ENCODE data around the gene ZFYVE21.

DNA sequence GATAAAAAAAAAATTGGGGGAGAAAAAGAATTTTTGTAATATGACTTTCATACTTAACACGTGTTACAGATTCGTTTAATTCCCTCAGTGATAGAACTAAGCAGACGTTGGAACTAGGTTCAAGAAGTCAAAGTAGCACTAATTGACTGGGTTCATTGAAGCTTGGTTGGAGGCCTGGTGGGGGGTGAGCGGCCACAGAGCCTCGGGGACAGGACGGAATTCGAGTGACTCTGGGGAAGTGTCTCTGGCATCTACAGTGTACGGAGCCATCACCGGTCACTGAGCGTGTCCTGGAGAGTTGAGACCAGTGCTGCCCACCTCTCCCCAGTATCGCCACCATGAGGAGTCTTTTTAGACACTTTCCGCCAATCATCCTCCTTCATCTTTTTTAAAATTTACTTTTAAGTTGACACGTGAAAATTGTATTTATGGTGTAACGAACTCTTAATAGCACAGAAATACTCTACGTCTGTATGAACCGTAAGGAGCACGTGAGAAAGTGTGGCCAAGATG, 1.3 kb downstream of the ZFYVE21 start:
- TF ChIP-seq, protein P1, sequence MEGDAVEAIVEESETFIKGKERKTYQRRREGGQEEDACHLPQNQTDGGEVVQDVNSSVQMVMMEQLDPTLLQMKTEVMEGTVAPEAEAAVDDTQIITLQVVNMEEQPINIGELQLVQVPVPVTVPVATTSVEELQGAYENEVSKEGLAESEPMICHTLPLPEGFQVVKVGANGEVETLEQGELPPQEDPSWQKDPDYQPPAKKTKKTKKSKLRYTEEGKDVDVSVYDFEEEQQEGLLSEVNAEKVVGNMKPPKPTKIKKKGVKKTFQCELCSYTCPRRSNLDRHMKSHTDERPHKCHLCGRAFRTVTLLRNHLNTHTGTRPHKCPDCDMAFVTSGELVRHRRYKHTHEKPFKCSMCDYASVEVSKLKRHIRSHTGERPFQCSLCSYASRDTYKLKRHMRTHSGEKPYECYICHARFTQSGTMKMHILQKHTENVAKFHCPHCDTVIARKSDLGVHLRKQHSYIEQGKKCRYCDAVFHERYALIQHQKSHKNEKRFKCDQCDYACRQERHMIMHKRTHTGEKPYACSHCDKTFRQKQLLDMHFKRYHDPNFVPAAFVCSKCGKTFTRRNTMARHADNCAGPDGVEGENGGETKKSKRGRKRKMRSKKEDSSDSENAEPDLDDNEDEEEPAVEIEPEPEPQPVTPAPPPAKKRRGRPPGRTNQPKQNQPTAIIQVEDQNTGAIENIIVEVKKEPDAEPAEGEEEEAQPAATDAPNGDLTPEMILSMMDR (conservative IDR thresholded peaks at IDR 0.05; ENCODE audit: low read depth, low read length) = no peak
- TF ChIP-seq EZH2 (IDR thresholded peaks at IDR 0.05; ENCODE audit: low read length, unreplicated experiment) = no peak
- no peak for TF ChIP-seq EZH2phosphoT487 (IDR thresholded peaks at IDR 0.05; ENCODE audit: borderline replicate concordance, low read length)

Data from PC-3 (cell line).